BLaER1 treated with 17β-estradiol and CSF1 and Interleukin-3, amounts not matched to agents 10 nM and 100 nM (cell line): ENCODE data around the gene AGXT.

ENCODE experiments used
- H3K27ac ChIP-seq, 11 experiments: shearing (Covaris generic); formaldehyde crosslinking; 2 replicates each; pipeline ENCODE4 v1.8.1; 2022
- H3K27me3 ChIP-seq, 11 experiments: shearing (Covaris generic); formaldehyde crosslinking; 2 replicates each; pipeline ENCODE4 v1.8.1; 2022
- H3K36me3 ChIP-seq, 11 experiments: shearing (Covaris generic); formaldehyde crosslinking; 2 replicates each; pipeline ENCODE4 v1.8.1; 2022
- H3K4me1 ChIP-seq, 10 experiments: shearing (Covaris generic); formaldehyde crosslinking; 2 replicates each; pipeline ENCODE4 v1.8.1; 2022
- H3K4me2 ChIP-seq, 11 experiments: shearing (Covaris generic); formaldehyde crosslinking; 2 replicates each; pipeline ENCODE4 v1.8.1; 2022
- H3K4me3 ChIP-seq, 10 experiments: shearing (Covaris generic); formaldehyde crosslinking; 2 replicates each; pipeline ENCODE4 v1.8.1; 2022
- H3K9ac ChIP-seq, 11 experiments: shearing (Covaris generic); formaldehyde crosslinking; 2 replicates each; pipeline ENCODE4 v1.8.1; 2022
- H3K9me3 ChIP-seq, 11 experiments: shearing (Covaris generic); formaldehyde crosslinking; replicated peaks in 1 of 11; 2 replicates each; pipeline ENCODE4 v1.8.1; 2022
- H4K20me1 ChIP-seq, 11 experiments: shearing (Covaris generic); formaldehyde crosslinking; 2 replicates each; pipeline ENCODE4 v1.8.1; 2022
- Cebpa-rat ChIP-seq, 11 experiments: shearing (Covaris generic); IDR thresholded peaks; 2 replicates each; pipeline ENCODE4 v1.8.1; 2022

AGXT gene

GRCh38 chr2:240871071-240871958, 2.7 kb downstream of the AGXT start:
- Histone ChIP-seq H3K36me3 (no peaks in the 10 kb centered on the region), H3K27ac (no peak overlapping the region), H3K4me2 (no peak overlapping the region), H3K9me3 (no peaks in the 10 kb centered on the region), H3K9ac (no peak overlapping the region), H3K4me3 (no peak overlapping the region), H3K4me1 (peaks cover 0 to 14% (median 4%) of the 10 kb centered on the region in 10 experiments; a peak in 13 of 20 replicates), H4K20me1 (peaks cover 0 to 8% (median 0%) of the 10 kb centered on the region in 11 experiments; a peak in 2 of 22 replicates), H3K27me3 (no peaks in the 10 kb centered on the region)
- TF ChIP-seq Cebpa-rat (IDR thresholded peaks at IDR 0.05): no peak

- Histone ChIP-seq H3K27ac (no peak overlapping the region), H3K4me3 (no peak overlapping the region), H3K36me3 (no peaks in the 10 kb centered on the region), H4K20me1 (peaks cover 0 to 8% (median 0%) of the 10 kb centered on the region in 11 experiments; a peak in 2 of 22 replicates), H3K9me3 (no peaks in the 10 kb centered on the region), H3K27me3 (no peaks in the 10 kb centered on the region), H3K4me2 (no peak overlapping the region), H3K4me1 (peaks cover 0 to 26% (median 16%) of the 10 kb centered on the region in 10 experiments; a peak in 15 of 20 replicates), H3K9ac (no peak overlapping the region)
- no peak for TF ChIP-seq Cebpa-rat (IDR thresholded peaks at IDR 0.05)
These were observed 3.9 kb downstream of the AGXT start for GRCh38 chr2:240872317-240873097.

- peaks cover 0 to 30% (median 20%) of the 10 kb centered on the region in 10 experiments; a peak in 15 of 20 replicates for H3K4me1 ChIP-seq
- TF ChIP-seq Cebpa-rat (IDR thresholded peaks at IDR 0.05): no peak
- no peak overlapping the region for H3K9ac ChIP-seq
- no peak overlapping the region for H3K4me3 ChIP-seq
- H3K9me3 ChIP-seq: no peaks in the 10 kb centered on the region
- H3K27ac ChIP-seq: no peak overlapping the region
- peaks cover 0 to 8% (median 0%) of the 10 kb centered on the region in 11 experiments; a peak in 2 of 22 replicates for H4K20me1 ChIP-seq
- no peaks in the 10 kb centered on the region for H3K36me3 ChIP-seq
- H3K4me2 ChIP-seq: peak overlapping the region in 3 of 11 experiments; percentile 5 to 10 (median 7); a peak in 1 of 22 replicates
- no peaks in the 10 kb centered on the region for H3K27me3 ChIP-seq
These were observed 4.6 kb downstream of the AGXT start for GRCh38 chr2:240873098-240873788.

GRCh38 chr2:240873805-240874714, 5.4 kb downstream of the AGXT start:
- no peak overlapping the region for H3K4me3 ChIP-seq

GRCh38 chr2:240874715-240875227, 6.1 kb downstream of the AGXT start:
- H3K36me3 ChIP-seq: no peaks in the 10 kb centered on the region
- no peak overlapping the region for H3K27ac ChIP-seq
- no peak overlapping the region for H3K4me2 ChIP-seq
- TF ChIP-seq Cebpa-rat (IDR thresholded peaks at IDR 0.05): no peak
- H3K9me3 ChIP-seq: no peaks in the 10 kb centered on the region
- peaks cover 0 to 8% (median 0%) of the 10 kb centered on the region in 11 experiments; a peak in 2 of 22 replicates for H4K20me1 ChIP-seq
- H3K4me3 ChIP-seq: no peak overlapping the region
- no peak overlapping the region for H3K9ac ChIP-seq
- H3K4me1 ChIP-seq: peaks cover 0 to 30% (median 20%) of the 10 kb centered on the region in 10 experiments; a peak in 15 of 20 replicates
- no peaks in the 10 kb centered on the region for H3K27me3 ChIP-seq

More at GRCh38 chr2:240873805-240874714, 5.4 kb downstream of the AGXT start:
- H3K9ac ChIP-seq: no peak overlapping the region
- H4K20me1 ChIP-seq: peaks cover 0 to 8% (median 0%) of the 10 kb centered on the region in 11 experiments; a peak in 2 of 22 replicates
- H3K36me3 ChIP-seq: no peaks in the 10 kb centered on the region
- peaks cover 0 to 30% (median 20%) of the 10 kb centered on the region in 10 experiments; a peak in 15 of 20 replicates for H3K4me1 ChIP-seq
- no peaks in the 10 kb centered on the region for H3K9me3 ChIP-seq
- peak overlapping the region in 3 of 11 experiments; percentile 5 to 10 (median 7); a peak in 2 of 22 replicates for H3K4me2 ChIP-seq
- TF ChIP-seq Cebpa-rat (IDR thresholded peaks at IDR 0.05): no peak
- no peak overlapping the region for H3K27ac ChIP-seq
- H3K27me3 ChIP-seq: no peaks in the 10 kb centered on the region

- peaks cover 0 to 30% (median 20%) of the 10 kb centered on the region in 10 experiments; a peak in 15 of 20 replicates for H3K4me1 ChIP-seq
- no peaks in the 10 kb centered on the region for H3K36me3 ChIP-seq
- H3K4me2 ChIP-seq: no peak overlapping the region
- TF ChIP-seq Cebpa-rat (IDR thresholded peaks at IDR 0.05): no peak
- H3K9ac ChIP-seq: no peak overlapping the region
- no peaks in the 10 kb centered on the region for H3K27me3 ChIP-seq
- no peaks in the 10 kb centered on the region for H3K9me3 ChIP-seq
- peaks cover 0 to 8% (median 0%) of the 10 kb centered on the region in 11 experiments; a peak in 2 of 22 replicates for H4K20me1 ChIP-seq
- H3K27ac ChIP-seq: no peak overlapping the region
- no peak overlapping the region for H3K4me3 ChIP-seq
These were observed 6.8 kb downstream of the AGXT start for GRCh38 chr2:240875228-240876034.

- Histone ChIP-seq H4K20me1 (peaks cover 0 to 8% (median 0%) of the 10 kb centered on the region in 11 experiments; a peak in 2 of 22 replicates), H3K9me3 (no peaks in the 10 kb centered on the region), H3K27ac (no peak overlapping the region), H3K9ac (no peak overlapping the region), H3K36me3 (no peaks in the 10 kb centered on the region), H3K4me2 (peak overlapping the region in 7 of 11 experiments; percentile 31 to 66 (median 57); a peak in 11 of 22 replicates), H3K4me3 (no peak overlapping the region), H3K4me1 (peaks cover 0 to 30% (median 20%) of the 10 kb centered on the region in 10 experiments; a peak in 15 of 20 replicates), H3K27me3 (no peaks in the 10 kb centered on the region)
- no peak for TF ChIP-seq Cebpa-rat (IDR thresholded peaks at IDR 0.05)
These were observed 7.4 kb downstream of the AGXT start for GRCh38 chr2:240876035-240876474.
